OCI-LY7 (cell line): Measurements from ENCODE around the gene CACTIN.

ENCODE experiments used
- EZH2phosphoT487 ChIP-seq: fragments of 200-600 bp; sonication (generic); IDR thresholded peaks from 2 replicates; pipeline ENCODE4 v1.6.1; 2018; ENCODE audit warnings: low read depth, borderline replicate concordance, mild to moderate bottlenecking, mixed run types, antibody characterized with exemption, low read length, moderate library complexity, mixed read lengths
- TF ChIP-seq, protein P1 (sequence below): fragments of 200-600 bp; sonication (generic); conservative IDR thresholded peaks from 2 replicates; pipeline ENCODE4 v1.5.1; 2014; ENCODE audit warnings: mild to moderate bottlenecking, antibody characterized with exemption, low read length, moderate library complexity, mixed read lengths

DNA sequence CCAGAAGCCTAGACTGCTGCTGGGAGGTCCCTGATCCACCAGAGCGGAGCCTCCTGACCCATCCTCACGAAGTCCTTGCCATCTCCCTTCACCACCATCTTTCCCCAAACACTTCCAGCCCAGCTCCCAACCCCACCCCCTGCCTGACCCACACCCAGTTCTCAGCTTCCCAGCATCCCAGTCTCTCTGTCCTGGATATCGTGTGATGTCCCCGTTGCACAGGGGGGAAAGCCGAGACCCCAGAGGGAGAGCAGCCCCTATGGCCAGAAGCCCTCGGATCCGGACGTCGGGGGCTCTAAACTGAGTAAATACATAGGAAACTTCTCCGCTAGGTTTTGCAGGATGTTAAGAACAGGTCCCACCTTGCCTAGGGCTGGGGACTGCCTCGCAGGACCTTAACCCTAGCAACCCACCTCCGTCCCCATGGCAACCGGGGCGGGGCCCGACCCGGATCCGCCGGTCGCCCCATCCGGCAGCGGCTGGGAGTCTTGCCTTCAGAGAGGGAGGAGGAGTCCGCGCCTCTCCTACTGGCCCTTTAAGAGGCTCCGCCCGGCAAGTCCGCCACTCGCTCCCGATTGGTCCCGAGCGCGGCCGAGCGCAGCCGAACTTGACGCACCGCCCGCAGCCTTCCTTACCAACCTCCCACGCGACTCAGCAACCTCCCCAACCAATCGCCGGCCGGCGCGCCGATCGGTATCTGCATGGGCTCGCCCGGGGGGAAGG lies 54.3 kb downstream of the CACTIN start:
- TF ChIP-seq, protein P1, sequence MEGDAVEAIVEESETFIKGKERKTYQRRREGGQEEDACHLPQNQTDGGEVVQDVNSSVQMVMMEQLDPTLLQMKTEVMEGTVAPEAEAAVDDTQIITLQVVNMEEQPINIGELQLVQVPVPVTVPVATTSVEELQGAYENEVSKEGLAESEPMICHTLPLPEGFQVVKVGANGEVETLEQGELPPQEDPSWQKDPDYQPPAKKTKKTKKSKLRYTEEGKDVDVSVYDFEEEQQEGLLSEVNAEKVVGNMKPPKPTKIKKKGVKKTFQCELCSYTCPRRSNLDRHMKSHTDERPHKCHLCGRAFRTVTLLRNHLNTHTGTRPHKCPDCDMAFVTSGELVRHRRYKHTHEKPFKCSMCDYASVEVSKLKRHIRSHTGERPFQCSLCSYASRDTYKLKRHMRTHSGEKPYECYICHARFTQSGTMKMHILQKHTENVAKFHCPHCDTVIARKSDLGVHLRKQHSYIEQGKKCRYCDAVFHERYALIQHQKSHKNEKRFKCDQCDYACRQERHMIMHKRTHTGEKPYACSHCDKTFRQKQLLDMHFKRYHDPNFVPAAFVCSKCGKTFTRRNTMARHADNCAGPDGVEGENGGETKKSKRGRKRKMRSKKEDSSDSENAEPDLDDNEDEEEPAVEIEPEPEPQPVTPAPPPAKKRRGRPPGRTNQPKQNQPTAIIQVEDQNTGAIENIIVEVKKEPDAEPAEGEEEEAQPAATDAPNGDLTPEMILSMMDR, result no peak
- TF ChIP-seq EZH2phosphoT487, result no peak
